ENCODE measurements around the gene MIA2.
"Not testable (repeated sequence)": the region's sequence is repeated elsewhere in the genome, so short reads cannot be mapped to it uniquely, and the experiment has no call there.

The MIA2 gene

DNA sequence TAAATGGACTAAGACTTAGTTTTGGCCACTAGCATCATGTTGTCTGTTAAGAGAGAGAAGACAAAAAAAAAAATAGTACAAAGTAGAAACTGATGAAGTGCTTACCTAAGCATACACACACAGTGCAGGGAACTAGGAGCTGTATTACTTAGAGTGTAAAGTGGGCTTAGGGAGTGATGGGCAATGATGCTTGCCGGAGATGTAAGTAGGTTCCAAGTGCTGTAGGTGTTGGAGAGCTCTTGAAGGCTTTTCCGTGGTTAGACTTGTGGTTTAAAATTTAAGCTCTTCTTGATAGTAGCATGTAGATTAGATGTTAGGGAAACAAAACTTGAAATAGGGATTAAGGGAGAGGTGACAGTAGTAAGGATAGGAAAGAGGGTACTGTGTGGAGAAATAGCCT, 34.7 kb downstream of the MIA2 start:
- no peak for DNase-seq

DNA sequence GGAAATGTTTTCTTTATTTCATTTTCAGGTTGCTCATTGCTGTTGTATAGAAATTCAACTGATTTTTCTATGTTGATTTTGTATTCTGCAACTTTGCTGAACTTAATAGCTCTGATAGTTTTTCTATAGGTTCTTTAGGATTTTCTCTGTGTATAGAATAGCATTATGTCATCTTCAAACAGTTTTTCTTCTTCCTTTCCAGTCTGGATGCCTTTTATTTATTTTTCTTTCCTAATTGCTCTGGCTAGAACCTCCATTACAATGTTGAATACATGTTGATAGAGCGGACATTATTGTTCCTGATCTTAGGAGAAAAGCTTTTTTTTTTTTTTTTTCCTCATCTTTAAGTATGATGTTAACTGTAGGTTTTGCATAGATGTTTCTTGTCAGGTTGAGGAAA, 39.2 kb downstream of the MIA2 start:
- no peak for DNase-seq

GRCh38 chr14:39275395-39275794, 41.7 kb downstream of the MIA2 start:
- no peak for DNase-seq

DNA sequence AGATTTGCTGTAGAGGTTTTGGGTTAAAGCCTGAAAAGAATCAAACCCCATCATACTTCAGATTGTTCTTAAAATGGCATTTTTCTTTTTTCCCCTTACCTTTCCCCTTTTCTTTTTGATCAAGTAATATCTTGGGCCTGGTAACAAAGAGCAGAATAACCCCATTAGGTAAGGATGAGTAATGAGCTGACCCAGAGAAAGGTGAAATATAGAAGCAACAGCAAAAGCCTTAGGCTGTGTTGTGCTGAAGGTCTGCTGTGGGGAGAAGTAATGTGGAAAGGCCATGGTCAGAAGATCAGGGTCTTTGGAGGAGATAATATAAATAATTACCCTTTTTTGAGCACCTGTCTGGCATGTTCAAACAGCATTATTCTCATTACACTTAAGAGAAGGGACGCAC, 42.3 kb downstream of the MIA2 start:
- no peak for DNase-seq

GRCh38 chr14:39276579-39277114, 42.9 kb downstream of the MIA2 start:
- DNase-seq: no peak

DNA sequence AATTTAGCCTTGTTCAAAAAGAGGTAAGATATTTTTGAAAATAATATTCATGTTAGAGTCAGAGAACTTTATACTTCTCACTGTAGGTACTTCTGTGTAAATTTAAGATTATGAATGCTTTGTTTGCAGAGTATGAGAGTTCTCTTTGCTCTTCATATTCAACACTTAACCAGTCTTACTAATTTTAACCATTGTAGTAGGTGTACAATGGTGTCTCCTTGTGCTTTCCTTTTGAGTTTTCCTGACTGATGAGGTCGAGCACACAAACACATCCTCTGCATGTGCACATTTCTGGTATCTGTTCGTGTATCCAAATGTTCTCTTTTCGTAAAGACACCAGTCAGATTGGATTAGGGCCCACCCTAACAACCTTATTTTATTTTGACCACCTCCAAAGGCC, 45.8 kb downstream of the MIA2 start:
- no peak for DNase-seq

DNA sequence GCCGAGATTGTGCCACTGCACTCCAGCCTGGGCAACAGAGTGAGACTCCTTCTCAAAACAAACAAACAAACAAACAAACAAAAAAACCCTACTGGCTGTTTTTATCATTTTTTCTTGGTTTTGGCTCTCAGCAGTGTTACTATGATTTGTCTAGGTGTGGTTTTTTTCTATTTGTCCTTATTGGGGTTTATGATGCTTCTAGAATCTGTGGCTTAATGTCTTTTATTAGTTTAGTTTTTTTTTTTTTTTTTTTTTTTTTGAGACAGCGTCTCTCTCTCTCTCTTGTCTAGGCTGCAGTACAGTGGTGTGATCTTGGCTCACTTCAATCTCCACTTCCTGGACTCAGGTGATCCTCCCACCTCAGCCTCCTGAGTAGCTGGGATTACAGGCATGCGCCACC, 47.0 kb downstream of the MIA2 start:
- DNase-seq: not testable (repeated sequence)

GRCh38 chr14:39289523-39289922, 55.8 kb downstream of the MIA2 start:
- no peak for DNase-seq

- DNase-seq: no peak
These were observed 58.0 kb downstream of the MIA2 start for GRCh38 chr14:39291701-39292100.

DNA sequence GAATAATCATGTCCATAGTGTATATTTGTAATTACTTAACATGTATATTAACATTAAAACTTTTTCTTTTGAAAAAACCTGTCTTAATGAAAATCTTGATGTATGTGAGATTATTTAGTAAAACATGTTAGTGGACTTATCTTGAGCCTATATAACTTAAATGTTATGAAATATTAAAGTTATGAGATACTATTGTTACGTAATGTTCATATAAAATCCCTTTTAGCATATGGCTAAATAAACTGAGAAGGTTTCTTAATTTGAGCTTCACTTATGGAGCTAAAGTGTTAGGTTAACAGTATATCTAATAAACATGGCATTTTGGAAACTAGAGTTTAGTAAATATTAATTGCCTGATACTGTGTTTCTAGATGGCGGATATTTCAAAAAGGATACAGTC, 59.9 kb downstream of the MIA2 start:
- no peak for DNase-seq

DNA sequence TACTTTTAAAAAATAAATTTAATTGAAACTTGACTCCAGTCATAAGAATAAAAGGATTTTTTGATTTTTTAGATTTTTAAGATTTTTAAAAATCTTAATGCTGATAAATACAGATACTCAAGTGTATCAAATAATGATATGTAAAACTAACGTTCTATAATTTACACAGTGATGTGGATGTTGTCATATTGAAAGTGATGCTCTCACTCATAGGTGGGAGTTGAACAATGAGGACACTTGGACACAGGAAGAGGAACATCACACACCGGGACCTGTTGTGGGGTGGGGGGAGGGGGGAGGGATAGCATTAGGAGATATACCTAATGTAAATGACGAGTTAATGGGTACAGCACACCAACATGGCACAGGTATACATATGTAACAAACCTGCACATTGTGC, 66.7 kb downstream of the MIA2 start:
- not testable (repeated sequence) for DNase-seq

- no peak for DNase-seq
These were observed 68.6 kb downstream of the MIA2 start for GRCh38 chr14:39302124-39302810.

DNA sequence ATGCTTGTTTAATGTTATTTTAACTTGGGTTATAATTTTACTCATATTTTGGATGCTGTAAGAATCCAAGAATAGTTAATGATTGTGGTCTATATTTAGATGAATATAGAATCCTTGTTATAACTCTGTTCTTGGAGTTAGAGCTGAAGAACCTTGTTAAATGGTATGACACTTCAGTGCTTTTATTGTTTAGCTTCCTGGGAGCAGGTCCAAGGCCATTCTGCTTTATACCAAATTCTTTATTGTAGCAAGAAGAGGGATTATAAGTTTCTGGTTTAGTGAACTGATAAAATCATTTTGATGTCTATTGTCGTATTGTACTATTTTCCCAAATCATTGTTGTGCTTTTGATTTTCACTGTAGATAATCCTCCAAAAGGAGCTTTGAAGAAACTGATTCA, 69.4 kb downstream of the MIA2 start:
- DNase-seq: no peak

- no peak for DNase-seq
These were observed 74.1 kb downstream of the MIA2 start for GRCh38 chr14:39307815-39308214.

DNA sequence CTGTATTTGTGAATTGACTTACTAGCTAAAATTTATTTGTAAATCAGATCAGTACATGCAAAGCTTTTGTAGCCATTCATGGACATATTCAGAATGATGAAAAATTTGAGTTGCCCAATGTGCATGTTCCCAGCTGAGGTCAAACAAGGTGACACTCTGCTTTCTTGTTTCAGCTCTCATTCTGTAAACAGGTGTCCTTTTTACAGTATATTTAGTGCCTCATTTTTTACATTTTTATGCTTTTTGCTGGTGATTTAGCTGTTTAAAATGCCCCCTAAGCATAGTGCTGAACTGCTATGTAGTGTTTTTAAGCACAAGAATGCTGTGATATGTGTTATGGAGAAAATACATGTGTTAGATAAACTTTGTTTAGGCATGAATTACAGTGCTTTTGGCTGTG, 76.3 kb downstream of the MIA2 start:
- DNase-seq: no peak

- DNase-seq: no peak
These were observed 82.2 kb downstream of the MIA2 start for GRCh38 chr14:39315859-39316444.

DNA sequence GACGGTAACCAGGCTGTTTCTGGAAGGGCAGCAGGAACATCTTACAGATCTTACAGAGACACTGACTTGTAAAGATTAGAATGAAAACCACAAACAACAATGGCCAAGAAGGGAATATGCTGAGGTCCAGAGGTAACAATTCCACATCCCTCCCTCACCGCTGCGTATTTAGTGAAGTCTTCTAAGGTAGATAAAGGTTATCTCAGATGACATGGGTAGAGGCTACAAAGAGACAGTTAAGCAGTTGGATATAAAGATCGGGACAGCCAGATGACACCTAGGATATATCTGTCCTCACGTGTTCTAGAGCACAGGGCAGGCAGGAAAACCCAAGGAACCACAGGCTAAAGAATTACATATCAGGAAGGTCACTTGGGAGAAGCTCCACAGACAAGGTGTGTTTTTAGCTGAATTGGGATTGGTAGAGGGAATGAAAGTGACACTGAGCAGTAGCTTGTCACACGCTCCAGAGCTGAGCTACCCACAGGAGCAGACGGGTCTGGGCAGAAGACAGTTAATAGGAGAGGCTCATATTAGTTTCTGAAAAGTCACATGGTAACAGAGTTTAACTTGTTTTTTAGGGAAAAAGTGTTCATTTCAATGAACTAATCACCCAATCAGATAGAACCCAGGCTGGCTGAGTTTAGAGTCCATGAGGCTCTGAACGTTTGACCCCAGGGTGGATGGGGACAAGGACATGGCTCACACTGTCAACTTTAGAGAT, 83.3 kb downstream of the MIA2 start:
- no peak for DNase-seq

DNA sequence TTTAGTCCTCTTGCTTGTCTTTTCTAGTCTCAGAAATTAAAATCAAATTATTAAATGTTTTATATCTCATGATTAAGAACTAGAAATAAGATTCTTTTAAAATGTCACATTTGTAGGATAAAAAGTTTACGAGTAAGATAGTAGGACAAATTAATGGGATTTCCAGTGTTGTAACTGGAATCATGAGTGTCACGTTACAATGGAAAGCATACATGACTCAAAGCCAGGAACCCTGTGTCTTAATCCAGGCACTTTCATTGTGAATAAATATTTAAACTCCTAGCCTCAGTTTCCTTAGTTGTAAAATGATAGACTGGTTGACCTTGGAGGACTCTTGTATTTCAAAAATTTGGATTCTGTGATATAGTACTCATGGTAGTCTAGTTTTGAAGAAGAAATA, 84.9 kb downstream of the MIA2 start:
- DNase-seq: no peak

- DNase-seq: no peak
These were observed 85.7 kb downstream of the MIA2 start for GRCh38 chr14:39319381-39319780.

- DNase-seq: no peak
These were observed 86.6 kb downstream of the MIA2 start for GRCh38 chr14:39320318-39320717.

DNA sequence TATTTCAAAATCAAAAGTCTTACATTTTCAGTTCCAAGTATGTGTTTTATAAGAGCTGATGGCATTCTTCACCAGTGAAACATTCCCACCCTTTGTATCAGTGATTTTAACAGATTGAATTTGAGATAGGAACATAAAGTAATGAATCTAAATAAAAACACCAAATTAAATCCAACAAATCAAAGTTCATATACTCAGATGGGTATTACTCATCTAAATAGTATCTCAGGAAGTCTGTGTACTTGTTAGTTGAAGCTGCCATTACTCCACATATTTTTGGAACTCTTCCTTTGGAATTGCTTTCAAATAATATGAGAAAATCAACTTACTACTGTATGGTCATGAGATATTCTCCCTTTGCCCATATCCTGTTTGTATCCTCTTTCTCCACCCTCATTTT, 89.1 kb downstream of the MIA2 start:
- DNase-seq: no peak

- DNase-seq: no peak
These were observed 90.4 kb downstream of the MIA2 start for GRCh38 chr14:39324097-39324496.

DNA sequence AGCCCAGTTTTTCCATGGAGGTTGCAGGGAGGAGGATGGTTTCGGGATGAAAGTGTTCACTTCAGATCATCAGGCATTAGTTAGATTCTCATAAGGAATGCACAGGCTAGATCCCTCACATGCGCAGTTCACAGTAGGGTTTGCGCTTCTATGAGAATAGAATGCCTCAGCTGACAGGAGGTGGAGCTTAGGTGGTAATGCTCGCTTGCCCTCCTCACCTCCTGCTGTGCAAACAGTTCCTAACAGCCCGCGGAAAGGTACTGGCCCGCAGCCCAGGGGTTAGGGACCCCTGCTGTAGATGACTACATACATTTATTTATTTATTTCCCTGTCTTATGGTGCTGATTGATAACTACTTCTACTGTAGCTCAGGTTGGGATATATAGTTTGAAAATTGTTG, 105.3 kb downstream of the MIA2 start:
- no peak for DNase-seq

GRCh38 chr14:39341126-39341525, 107.4 kb downstream of the MIA2 start:
- DNase-seq: not testable (repeated sequence)
